IMR-90 (cell line): Measurements from ENCODE around the gene REPS2.

Experiments used
- BHLHE40 ChIP-seq: fragments of 150-350 bp; IDR thresholded peaks from 2 replicates; pipeline ENCODE4 v1.6.1; 2016; ENCODE audit warnings: mild to moderate bottlenecking, low read depth, low read length
- CEBPB ChIP-seq: IDR thresholded peaks from 2 replicates; pipeline ENCODE4 v1.6.1; 2012; ENCODE audit warnings: low read depth, low read length, improper control_type of control experiment
- CTCF ChIP-seq: conservative IDR thresholded peaks from 2 replicates; pipeline ENCODE4 v1.5.1; 2012; ENCODE audit warnings: mild to moderate bottlenecking, low read depth, low read length, improper control_type of control experiment
- FOS ChIP-seq: fragments of 150-350 bp; IDR thresholded peaks from 2 replicates; pipeline ENCODE4 v1.6.1; 2016; ENCODE audit warnings: low read depth, low read length
- MAZ ChIP-seq: IDR thresholded peaks from 2 replicates; pipeline ENCODE4 v1.6.1; 2012; ENCODE audit warnings: low read depth, mild to moderate bottlenecking, low read length, improper control_type of control experiment, moderate library complexity, borderline replicate concordance
- MXI1 ChIP-seq: IDR thresholded peaks from 2 replicates; pipeline ENCODE4 v1.6.1; 2012; ENCODE audit warnings: low read depth, mild to moderate bottlenecking, low read length, moderate library complexity, borderline replicate concordance
- POLR2A ChIP-seq: IDR thresholded peaks from 2 replicates; pipeline ENCODE4 v1.6.1; 2012; ENCODE audit warnings: mild to moderate bottlenecking, low read depth, low read length
- RAD21 ChIP-seq: IDR thresholded peaks from 2 replicates; pipeline ENCODE4 v1.6.1; 2012; ENCODE audit warnings: low read length, improper control_type of control experiment
- RCOR1 ChIP-seq: IDR thresholded peaks from 2 replicates; pipeline ENCODE4 v1.6.1; 2012; ENCODE audit warnings: mild to moderate bottlenecking, low read length, improper control_type of control experiment; ENCODE audit not compliant: insufficient replicate concordance
- RFX5 ChIP-seq: IDR thresholded peaks from 2 replicates; pipeline ENCODE4 v1.8.0; 2012; ENCODE audit warnings: low read depth, mild to moderate bottlenecking, low read length, moderate library complexity
- SMC3 ChIP-seq: fragments of 150-350 bp; IDR thresholded peaks from 2 replicates; pipeline ENCODE4 v1.6.1; 2016; ENCODE audit warnings: low read depth, mild to moderate bottlenecking, antibody characterized with exemption, low read length, moderate library complexity
- TF ChIP-seq, protein P1 (sequence below): fragments of 150-350 bp; IDR thresholded peaks from 2 replicates; pipeline ENCODE4 v1.6.1; 2016; ENCODE audit warnings: low read depth, mild to moderate bottlenecking, low read length, moderate library complexity, borderline replicate concordance
- TF ChIP-seq, protein P2 (sequence below): fragments of 150-350 bp; IDR thresholded peaks from 2 replicates; pipeline ENCODE4 v1.6.1; 2017; ENCODE audit warnings: mild to moderate bottlenecking, antibody characterized with exemption, low read length, low read depth

DNA sequence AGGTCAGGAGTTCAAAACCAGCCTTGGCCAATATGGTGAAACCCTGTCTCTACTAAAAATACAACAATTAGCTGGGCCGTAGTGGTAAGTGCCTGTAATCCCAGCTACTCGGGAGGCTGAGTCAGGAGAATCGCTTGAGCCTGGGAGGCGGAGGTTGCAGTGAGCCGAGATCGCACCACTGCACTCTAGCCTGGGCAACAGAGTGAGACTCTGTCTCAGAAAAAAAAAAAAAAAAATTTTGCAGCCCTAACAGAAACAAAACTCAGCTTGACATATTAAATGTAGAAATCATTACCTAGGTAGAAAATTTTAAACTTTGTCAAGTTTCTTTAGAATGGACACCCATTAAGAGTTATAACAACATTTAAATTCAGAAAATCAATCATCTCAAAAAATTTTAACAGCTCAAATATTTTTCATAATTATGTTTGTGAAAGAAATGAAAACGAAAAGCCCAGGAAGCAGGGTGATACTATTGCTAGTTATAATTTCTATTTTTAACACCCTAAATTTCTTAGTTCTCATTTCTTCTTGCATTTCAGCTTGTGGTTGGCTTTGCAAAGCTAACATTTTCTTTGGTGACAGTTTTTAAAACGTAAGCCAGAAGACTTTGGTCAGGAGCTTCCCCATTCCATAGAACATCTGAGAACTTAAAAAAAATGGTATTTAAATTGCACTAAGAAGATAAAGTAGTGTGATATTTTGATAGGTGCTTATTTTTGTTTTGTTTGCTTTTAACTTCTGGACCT, 43.0 kb upstream of the REPS2 start:
- no peak for TF ChIP-seq CTCF
- TF ChIP-seq, protein P1, sequence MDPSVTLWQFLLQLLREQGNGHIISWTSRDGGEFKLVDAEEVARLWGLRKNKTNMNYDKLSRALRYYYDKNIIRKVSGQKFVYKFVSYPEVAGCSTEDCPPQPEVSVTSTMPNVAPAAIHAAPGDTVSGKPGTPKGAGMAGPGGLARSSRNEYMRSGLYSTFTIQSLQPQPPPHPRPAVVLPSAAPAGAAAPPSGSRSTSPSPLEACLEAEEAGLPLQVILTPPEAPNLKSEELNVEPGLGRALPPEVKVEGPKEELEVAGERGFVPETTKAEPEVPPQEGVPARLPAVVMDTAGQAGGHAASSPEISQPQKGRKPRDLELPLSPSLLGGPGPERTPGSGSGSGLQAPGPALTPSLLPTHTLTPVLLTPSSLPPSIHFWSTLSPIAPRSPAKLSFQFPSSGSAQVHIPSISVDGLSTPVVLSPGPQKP, result no peak
- no peak for TF ChIP-seq POLR2A
- TF ChIP-seq RFX5, result no peak
- TF ChIP-seq RCOR1, result no peak
- TF ChIP-seq, protein P2, sequence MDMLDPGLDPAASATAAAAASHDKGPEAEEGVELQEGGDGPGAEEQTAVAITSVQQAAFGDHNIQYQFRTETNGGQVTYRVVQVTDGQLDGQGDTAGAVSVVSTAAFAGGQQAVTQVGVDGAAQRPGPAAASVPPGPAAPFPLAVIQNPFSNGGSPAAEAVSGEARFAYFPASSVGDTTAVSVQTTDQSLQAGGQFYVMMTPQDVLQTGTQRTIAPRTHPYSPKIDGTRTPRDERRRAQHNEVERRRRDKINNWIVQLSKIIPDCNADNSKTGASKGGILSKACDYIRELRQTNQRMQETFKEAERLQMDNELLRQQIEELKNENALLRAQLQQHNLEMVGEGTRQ, result no peak
- no peak for TF ChIP-seq CEBPB
- TF ChIP-seq RAD21, result no peak
- no peak for TF ChIP-seq MXI1
- no peak for TF ChIP-seq MAZ
- no peak for TF ChIP-seq FOS
- TF ChIP-seq BHLHE40, result no peak
- no peak for TF ChIP-seq SMC3
